SU-DHL-6 (cell line): ENCODE data around the gene CRYZL1.

Experiments used
- EZH2phosphoT487 ChIP-seq: fragments of 200-600 bp; sonication (generic), shearing (Covaris generic); conservative IDR thresholded peaks from 2 replicates; pipeline ENCODE4 v1.6.1; 2018; ENCODE audit warnings: mild to moderate bottlenecking, antibody characterized with exemption, low read length, moderate library complexity, mixed read lengths
- TF ChIP-seq, protein P1 (sequence below): fragments of 200-600 bp; sonication (generic); IDR thresholded peaks from one replicate; pipeline ENCODE4 v1.5.1; 2017; ENCODE audit warnings: antibody characterized with exemption, mild to moderate bottlenecking, low read length, moderate library complexity; ENCODE audit not compliant: insufficient read depth, poor library complexity, severe bottlenecking

DNA sequence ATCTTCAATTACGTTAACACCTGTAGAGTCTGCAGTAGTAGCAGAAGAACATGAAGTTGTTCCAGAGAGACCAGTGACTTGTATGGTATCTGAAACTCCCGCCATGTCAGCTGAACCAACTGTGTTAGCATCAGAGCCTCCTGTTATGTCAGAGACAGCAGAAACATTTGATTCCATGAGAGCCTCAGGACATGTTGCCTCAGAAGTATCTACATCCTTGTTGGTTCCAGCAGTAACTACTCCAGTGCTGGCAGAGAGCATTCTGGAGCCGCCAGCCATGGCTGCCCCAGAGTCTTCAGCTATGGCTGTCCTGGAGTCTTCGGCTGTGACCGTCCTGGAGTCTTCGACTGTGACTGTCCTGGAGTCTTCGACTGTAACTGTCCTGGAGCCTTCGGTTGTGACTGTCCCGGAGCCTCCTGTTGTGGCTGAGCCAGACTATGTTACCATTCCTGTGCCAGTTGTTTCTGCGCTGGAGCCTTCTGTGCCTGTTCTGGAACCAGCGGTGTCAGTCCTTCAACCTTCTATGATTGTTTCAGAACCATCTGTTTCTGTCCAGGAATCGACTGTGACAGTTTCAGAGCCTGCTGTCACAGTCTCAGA lies 88.4 kb downstream of the CRYZL1 start:
- TF ChIP-seq, protein P1, sequence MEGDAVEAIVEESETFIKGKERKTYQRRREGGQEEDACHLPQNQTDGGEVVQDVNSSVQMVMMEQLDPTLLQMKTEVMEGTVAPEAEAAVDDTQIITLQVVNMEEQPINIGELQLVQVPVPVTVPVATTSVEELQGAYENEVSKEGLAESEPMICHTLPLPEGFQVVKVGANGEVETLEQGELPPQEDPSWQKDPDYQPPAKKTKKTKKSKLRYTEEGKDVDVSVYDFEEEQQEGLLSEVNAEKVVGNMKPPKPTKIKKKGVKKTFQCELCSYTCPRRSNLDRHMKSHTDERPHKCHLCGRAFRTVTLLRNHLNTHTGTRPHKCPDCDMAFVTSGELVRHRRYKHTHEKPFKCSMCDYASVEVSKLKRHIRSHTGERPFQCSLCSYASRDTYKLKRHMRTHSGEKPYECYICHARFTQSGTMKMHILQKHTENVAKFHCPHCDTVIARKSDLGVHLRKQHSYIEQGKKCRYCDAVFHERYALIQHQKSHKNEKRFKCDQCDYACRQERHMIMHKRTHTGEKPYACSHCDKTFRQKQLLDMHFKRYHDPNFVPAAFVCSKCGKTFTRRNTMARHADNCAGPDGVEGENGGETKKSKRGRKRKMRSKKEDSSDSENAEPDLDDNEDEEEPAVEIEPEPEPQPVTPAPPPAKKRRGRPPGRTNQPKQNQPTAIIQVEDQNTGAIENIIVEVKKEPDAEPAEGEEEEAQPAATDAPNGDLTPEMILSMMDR = no peak
- no peak for TF ChIP-seq EZH2phosphoT487
